GM15510 (cell line): ENCODE data around the gene UNC80.

ENCODE experiments used
- POLR2A ChIP-seq: IDR thresholded peaks from 3 replicates; pipeline ENCODE4 v1.6.1; 2011; ENCODE audit warnings: borderline replicate concordance; ENCODE audit not compliant: insufficient read length; ENCODE audit errors: extremely low read depth

UNC80 gene

GRCh38 chr2:209771474-209772289 is at the start of gene UNC80:
TSS of gene UNC80 (plus strand) at chr2:209771832. CDS start at chr2:209772073, 241 bp downstream.
- no peak for TF ChIP-seq POLR2A

- TF ChIP-seq POLR2A, result no peak
These were observed 45.3 kb upstream of the UNC80 start for GRCh38 chr2:209726311-209726710.

- TF ChIP-seq POLR2A, result no peak
These were observed 44.6 kb upstream of the UNC80 start for GRCh38 chr2:209727077-209727476.

- no peak for TF ChIP-seq POLR2A
These were observed 36.8 kb upstream of the UNC80 start for GRCh38 chr2:209734805-209735204.

- no peak for TF ChIP-seq POLR2A
These were observed 29.7 kb upstream of the UNC80 start for GRCh38 chr2:209741953-209742352.

GRCh38 chr2:209753020-209753419 is 18.6 kb upstream of the UNC80 start:
- TF ChIP-seq POLR2A, result no peak

GRCh38 chr2:209757163-209757562 is 14.5 kb upstream of the UNC80 start:
- no peak for TF ChIP-seq POLR2A

GRCh38 chr2:209761566-209761965 is 10.1 kb upstream of the UNC80 start:
- TF ChIP-seq POLR2A, result no peak

- no peak for TF ChIP-seq POLR2A
These were observed 9.1 kb upstream of the UNC80 start for GRCh38 chr2:209762563-209762962.

GRCh38 chr2:209763106-209763505 is 8.5 kb upstream of the UNC80 start:
- no peak for TF ChIP-seq POLR2A

GRCh38 chr2:209766613-209767012 is 5.0 kb upstream of the UNC80 start:
- TF ChIP-seq POLR2A, result no peak

- no peak for TF ChIP-seq POLR2A
These were observed 4.3 kb upstream of the UNC80 start for GRCh38 chr2:209767316-209767715.

GRCh38 chr2:209768557-209768956 is 3.1 kb upstream of the UNC80 start:
- no peak for TF ChIP-seq POLR2A

- TF ChIP-seq POLR2A, result no peak
These were observed 656 bp downstream of the UNC80 start for GRCh38 chr2:209772290-209772685.

- TF ChIP-seq POLR2A, result no peak
These were observed 1.7 kb downstream of the UNC80 start for GRCh38 chr2:209773377-209773776.

- TF ChIP-seq POLR2A, result no peak
These were observed 15.8 kb downstream of the UNC80 start for GRCh38 chr2:209787416-209787815.

GRCh38 chr2:209788925-209789324 is 17.3 kb downstream of the UNC80 start:
- TF ChIP-seq POLR2A, result no peak

- TF ChIP-seq POLR2A, result no peak
These were observed 18.6 kb downstream of the UNC80 start for GRCh38 chr2:209790066-209790728.
